Lung (tissue), 12 donors: ENCODE measurements around the gene SOD1. TPM values are rescaled to one million over a fixed set of nuclear protein-coding genes. Genes with fewer than 3 reads are reported as not detected.

ENCODE experiments used
- ATAC-seq: fragments of 200-7000 bp; cut with Tn5 transposase; one replicate; pipeline ENCODE4 v1.9.1; 2020; ENCODE audit warnings: moderate number of reproducible peaks; ENCODE audit not compliant: insufficient read depth, low FRiP score
- DNase-seq, 3 donors: peaks; one replicate each; pipeline ENCODE4 v3.0.0-alpha.2; 2013 to 2017
- H3K27ac ChIP-seq, 2 donors: one replicate each; pipeline ENCODE4 v1.5.1; 2013; ENCODE audit warnings: mild to moderate bottlenecking in 2 of 2, moderate library complexity in 2 of 2, control low read depth in 1 of 2, inconsistent platforms in 1 of 2, low read depth in 1 of 2, low read length in 1 of 2
- H3K27me3 ChIP-seq, 3 donors: one replicate each; pipeline ENCODE4 v1.5.1; 2013; ENCODE audit warnings: low read length in 2 of 3; ENCODE audit not compliant: control insufficient read depth in 3 of 3, insufficient read depth in 3 of 3
- H3K36me3 ChIP-seq, 4 donors: one replicate each; pipeline ENCODE4 v1.5.1; 2013; ENCODE audit warnings: low read length in 4 of 4, mild to moderate bottlenecking in 1 of 4, moderate library complexity in 1 of 4; ENCODE audit not compliant: control insufficient read depth in 4 of 4, insufficient read depth in 4 of 4
- H3K4me1 ChIP-seq, 5 donors: one replicate each; pipeline ENCODE4 v1.5.1; 2013; ENCODE audit warnings: low read length in 5 of 5, mild to moderate bottlenecking in 2 of 5, moderate library complexity in 1 of 5; ENCODE audit not compliant: control insufficient read depth in 5 of 5, insufficient read depth in 5 of 5
- H3K4me3 ChIP-seq: one replicate; pipeline ENCODE4 v1.5.1; 2013; ENCODE audit warnings: mild to moderate bottlenecking, control low read depth, moderate library complexity
- H3K9ac ChIP-seq, 2 donors: one replicate each; pipeline ENCODE4 v1.5.1; 2013; ENCODE audit warnings: low read length in 2 of 2, control low read depth in 1 of 2; ENCODE audit not compliant: insufficient read depth in 1 of 2
- H3K9me3 ChIP-seq, 4 donors: one replicate each; pipeline ENCODE4 v1.5.1; 2013; ENCODE audit warnings: low read length in 3 of 4, mild to moderate bottlenecking in 1 of 4, moderate library complexity in 1 of 4; ENCODE audit not compliant: control insufficient read depth in 4 of 4, insufficient read depth in 3 of 4
- WGBS, 2 donors: extraction: QIAGEN DNeasy Blood & Tissue Kit; methylation state at CpG; one replicate each; pipeline ENCODE4 v1.1.7; 2013; 5-methylcytosine and 5-hydroxymethylcytosine counted together
- polyA plus RNA-seq, 2 donors: library from polyadenylated mRNA; stranded (reverse); fragments of 200-250 nt; gene quantifications; one replicate each; pipeline ENCODE4 v1.2.1, GENCODE V29; 2013
- total RNA-seq, 2 donors: library from RNA; depleted of rRNA in 1 of 2; stranded (reverse); fragments of >200 nt in 1 of 2; gene quantifications; one replicate each; pipeline ENCODE4 v1.2.1, GENCODE V29; 2014 to 2021
- TF ChIP-seq, protein P1 (sequence below): IDR thresholded peaks from 2 replicates; pipeline ENCODE4 v1.5.1; 2012; ENCODE audit warnings: mild to moderate bottlenecking; ENCODE audit errors: control extremely low read depth, extremely low read depth
- donor health status: control.
- donor health status: control.
- donor health status: Bipolar disorder and iron deficiency.
- donor health status: healthy.
- donor health status: DM: yes; HTN: yes; CAD: no.

Gene SOD1
- total and polyA plus RNA-seq, 4 donors, result 90.3 to 315 (median 169) TPM

DNA sequence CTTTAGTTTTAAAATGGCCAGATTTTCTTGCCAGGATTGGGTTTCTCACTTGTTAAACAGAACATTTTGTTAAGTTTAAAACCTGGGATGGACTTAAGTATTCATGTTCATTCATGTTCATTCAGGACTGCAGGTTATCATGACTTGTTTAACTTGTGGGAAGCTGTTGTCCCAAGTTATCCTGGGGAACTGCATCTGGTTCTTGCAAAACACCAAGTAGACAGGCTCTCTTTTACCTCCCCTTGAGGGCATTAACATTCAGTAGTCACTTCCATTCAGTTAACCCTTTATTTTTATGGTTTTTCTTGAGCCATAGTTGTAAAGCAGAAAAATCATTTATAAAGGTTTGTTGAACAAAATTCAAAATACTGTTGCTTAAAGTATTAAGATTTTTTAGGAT, 8.1 kb downstream of the SOD1 start:
- peaks cover 21 to 41% (median 36%) of the 10 kb centered on the region in 4 donors for H3K36me3 ChIP-seq
- no peak overlapping the region for H3K4me3 ChIP-seq
- ATAC-seq, result no peak
- H3K9ac ChIP-seq, result no peak overlapping the region
- no peaks in the 10 kb centered on the region for H3K9me3 ChIP-seq
- H3K27ac ChIP-seq, result no peak overlapping the region
- DNase-seq, result no peak
- H3K27me3 ChIP-seq, result no peaks in the 10 kb centered on the region
- TF ChIP-seq, protein P1, sequence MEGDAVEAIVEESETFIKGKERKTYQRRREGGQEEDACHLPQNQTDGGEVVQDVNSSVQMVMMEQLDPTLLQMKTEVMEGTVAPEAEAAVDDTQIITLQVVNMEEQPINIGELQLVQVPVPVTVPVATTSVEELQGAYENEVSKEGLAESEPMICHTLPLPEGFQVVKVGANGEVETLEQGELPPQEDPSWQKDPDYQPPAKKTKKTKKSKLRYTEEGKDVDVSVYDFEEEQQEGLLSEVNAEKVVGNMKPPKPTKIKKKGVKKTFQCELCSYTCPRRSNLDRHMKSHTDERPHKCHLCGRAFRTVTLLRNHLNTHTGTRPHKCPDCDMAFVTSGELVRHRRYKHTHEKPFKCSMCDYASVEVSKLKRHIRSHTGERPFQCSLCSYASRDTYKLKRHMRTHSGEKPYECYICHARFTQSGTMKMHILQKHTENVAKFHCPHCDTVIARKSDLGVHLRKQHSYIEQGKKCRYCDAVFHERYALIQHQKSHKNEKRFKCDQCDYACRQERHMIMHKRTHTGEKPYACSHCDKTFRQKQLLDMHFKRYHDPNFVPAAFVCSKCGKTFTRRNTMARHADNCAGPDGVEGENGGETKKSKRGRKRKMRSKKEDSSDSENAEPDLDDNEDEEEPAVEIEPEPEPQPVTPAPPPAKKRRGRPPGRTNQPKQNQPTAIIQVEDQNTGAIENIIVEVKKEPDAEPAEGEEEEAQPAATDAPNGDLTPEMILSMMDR, result no peak
- H3K4me1 ChIP-seq, result peaks cover 0 to 3% (median 0%) of the 10 kb centered on the region in 5 donors

DNA sequence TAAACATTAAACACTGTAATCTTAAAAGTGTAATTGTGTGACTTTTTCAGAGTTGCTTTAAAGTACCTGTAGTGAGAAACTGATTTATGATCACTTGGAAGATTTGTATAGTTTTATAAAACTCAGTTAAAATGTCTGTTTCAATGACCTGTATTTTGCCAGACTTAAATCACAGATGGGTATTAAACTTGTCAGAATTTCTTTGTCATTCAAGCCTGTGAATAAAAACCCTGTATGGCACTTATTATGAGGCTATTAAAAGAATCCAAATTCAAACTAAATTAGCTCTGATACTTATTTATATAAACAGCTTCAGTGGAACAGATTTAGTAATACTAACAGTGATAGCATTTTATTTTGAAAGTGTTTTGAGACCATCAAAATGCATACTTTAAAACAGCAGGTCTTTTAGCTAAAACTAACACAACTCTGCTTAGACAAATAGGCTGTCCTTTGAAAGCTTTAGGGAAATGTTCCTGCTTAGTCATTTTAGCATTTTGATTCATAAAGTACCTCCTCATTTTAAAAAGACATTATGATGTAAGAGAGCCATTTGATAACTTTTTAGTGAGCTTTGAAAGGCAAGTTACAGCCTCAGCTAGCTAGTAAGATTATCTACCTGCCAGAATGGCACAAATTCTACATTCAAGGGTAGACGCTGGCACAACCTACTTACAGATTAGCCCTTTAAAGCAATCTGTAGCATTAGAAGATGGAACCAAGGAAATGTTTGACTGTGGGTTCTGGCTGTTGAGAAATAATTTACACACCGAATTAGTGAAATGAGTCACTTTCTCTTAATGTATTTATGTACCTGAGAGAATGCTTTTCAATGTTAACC, 9.4 kb downstream of the SOD1 start:
- Histone ChIP-seq H3K4me3 (no peak overlapping the region), H3K9me3 (no peaks in the 10 kb centered on the region), H3K27ac (no peak overlapping the region), H3K27me3 (no peaks in the 10 kb centered on the region), H3K36me3 (peaks cover 19 to 37% (median 33%) of the 10 kb centered on the region in 4 donors), H3K9ac (no peak overlapping the region), H3K4me1 (peaks cover 0 to 3% (median 0%) of the 10 kb centered on the region in 5 donors)
- TF ChIP-seq, protein P1, result no peak
- 56 to 71% methylated on average over 2 of the region's 2 CpGs for WGBS, 2 donors
- ATAC-seq (no peak), DNase-seq (no peak)

DNA sequence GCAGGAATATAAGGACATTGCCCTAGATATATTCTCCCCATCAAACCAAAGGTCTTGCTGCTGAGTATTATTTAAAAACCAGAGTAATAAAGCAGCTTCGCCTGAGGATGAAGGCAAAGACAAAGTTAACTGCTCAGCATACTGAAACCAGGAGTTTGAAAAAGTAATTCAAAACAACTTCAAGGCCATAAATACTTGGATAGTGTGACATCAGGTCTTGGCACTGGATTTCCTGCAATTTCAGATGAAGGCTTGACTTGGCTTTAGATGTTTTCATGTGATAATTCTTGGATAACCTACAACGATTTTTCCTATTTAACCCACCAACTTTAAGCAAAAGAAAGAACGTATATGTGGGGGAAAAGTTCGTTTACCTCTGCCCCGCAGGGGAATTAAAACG, 10.6 kb downstream of the SOD1 start:
- Histone ChIP-seq H3K9me3 (no peaks in the 10 kb centered on the region), H3K4me3 (no peak overlapping the region), H3K27ac (no peak overlapping the region), H3K36me3 (peaks cover 15 to 33% (median 30%) of the 10 kb centered on the region in 4 donors), H3K9ac (no peak overlapping the region), H3K4me1 (peaks cover 0 to 3% (median 0%) of the 10 kb centered on the region in 5 donors), H3K27me3 (no peaks in the 10 kb centered on the region)
- ATAC-seq, result no peak
- TF ChIP-seq, protein P1, result no peak
- no peak for DNase-seq
- 79 to 86% methylated on average over 6 of the region's 6 CpGs for WGBS, 2 donors
